Epithelial cell of esophagus (primary cell): ENCODE data around the gene FOXA3.

Experiments used
- DNase-seq: peaks from one replicate; pipeline ENCODE4 v3.0.0; 2010; ENCODE audit warnings: low read depth
- H3K4me3 ChIP-seq: 2 replicates; pipeline ENCODE4 v1.5.1; 2011; ENCODE audit warnings: mild to moderate bottlenecking, low read length, control low read depth
- TF ChIP-seq, protein P1 (sequence below): IDR thresholded peaks from 2 replicates; pipeline ENCODE4 v1.5.1; 2011; ENCODE audit warnings: low read depth, mild to moderate bottlenecking, low read length, control low read depth, inconsistent platforms; ENCODE audit not compliant: insufficient read depth; ENCODE audit errors: missing control alignments

The FOXA3 gene

DNA sequence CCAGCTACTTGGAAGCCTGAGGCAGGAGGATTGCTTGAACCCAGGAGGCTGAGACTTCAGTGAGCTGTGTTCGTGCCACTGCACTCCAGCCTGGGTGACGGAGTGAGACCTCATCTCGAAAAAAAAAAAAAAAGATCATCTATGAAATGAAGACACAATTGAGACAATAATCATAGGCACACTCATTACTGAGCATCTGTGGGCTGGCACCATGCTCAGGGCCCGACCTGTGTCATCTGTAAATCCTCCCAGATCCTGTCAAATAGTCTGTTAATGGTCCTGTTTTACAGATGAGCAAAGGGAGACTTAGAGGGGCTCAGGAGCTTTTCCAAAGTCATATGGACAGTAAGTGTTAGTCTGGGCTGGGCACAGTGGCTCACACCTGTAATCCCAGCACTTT lies 54.6 kb downstream of the FOXA3 start:
- DNase-seq: no peak
- TF ChIP-seq, protein P1, sequence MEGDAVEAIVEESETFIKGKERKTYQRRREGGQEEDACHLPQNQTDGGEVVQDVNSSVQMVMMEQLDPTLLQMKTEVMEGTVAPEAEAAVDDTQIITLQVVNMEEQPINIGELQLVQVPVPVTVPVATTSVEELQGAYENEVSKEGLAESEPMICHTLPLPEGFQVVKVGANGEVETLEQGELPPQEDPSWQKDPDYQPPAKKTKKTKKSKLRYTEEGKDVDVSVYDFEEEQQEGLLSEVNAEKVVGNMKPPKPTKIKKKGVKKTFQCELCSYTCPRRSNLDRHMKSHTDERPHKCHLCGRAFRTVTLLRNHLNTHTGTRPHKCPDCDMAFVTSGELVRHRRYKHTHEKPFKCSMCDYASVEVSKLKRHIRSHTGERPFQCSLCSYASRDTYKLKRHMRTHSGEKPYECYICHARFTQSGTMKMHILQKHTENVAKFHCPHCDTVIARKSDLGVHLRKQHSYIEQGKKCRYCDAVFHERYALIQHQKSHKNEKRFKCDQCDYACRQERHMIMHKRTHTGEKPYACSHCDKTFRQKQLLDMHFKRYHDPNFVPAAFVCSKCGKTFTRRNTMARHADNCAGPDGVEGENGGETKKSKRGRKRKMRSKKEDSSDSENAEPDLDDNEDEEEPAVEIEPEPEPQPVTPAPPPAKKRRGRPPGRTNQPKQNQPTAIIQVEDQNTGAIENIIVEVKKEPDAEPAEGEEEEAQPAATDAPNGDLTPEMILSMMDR: no peak
- H3K4me3 ChIP-seq: no peak overlapping the region

DNA sequence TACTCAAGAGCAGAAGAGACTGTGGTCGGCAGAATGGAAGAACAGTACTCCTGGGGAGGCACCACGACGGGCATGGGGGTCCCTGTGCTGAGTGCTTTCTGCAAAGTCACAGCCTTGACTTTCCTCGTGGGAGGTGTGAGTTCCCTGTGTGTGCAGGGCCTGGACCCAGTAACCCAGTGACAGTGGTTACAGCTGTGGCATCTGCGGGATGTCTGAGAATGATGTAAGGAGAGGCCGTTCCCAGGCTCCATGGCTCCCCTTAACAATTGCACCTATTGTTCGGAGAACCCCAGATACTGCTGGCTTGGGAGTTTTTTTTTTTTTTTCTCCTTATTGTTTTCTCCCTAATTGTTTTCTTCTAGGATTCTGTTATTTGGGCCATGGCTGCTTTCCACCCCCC lies 55.6 kb downstream of the FOXA3 start:
- H3K4me3 ChIP-seq: no peak overlapping the region
- no peak for DNase-seq
- TF ChIP-seq, protein P1: no peak

DNA sequence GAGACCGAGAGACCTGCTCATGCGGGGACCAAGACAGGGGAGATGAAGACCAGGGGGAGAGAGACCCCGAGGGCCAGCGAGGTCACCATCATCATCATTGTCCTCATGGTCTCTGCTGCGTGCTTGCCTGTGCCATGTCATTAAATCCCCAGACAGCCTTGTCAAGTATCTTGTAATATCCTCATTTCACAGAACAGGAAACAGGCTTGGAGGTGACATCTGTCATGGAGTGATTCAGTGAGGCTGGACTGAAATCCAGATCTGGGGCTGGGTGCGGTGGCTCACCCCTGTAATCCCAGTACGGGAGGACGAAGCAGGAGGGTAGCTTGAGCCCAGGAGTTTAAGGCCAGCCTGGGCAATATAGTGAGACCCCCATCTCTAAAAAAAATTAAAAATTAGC lies 56.3 kb downstream of the FOXA3 start:
- no peak overlapping the region for H3K4me3 ChIP-seq
- TF ChIP-seq, protein P1: no peak
- DNase-seq: peak; percentile 30

DNA sequence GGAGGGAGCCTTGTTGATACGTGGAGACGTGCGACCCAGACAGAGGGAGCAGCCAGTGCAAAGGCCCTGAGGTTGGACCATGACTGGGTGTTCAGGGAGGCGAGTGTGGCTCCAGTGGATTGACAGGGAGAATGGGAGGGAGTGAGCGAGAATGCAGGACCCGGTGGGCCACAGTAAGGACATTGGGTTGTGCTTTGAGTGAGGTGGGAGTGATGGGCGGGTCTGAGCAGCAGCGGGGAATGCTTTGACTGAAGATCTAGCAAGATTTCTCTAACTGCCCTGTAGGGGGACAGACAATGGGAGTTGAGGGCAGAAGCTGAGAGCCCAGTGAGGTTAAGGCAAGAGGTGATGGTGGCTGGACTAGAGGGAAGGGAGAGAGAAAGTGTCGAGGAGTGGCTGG lies 58.2 kb downstream of the FOXA3 start:
- no peak for DNase-seq
- H3K4me3 ChIP-seq: no peak overlapping the region
- TF ChIP-seq, protein P1: no peak
